ENCODE data around the gene IFT20. TPM values are rescaled to one million over a fixed set of nuclear protein-coding genes. Genes with fewer than 3 reads are reported as not detected.

Gene IFT20
- total and polyA plus RNA-seq, 9 of the 15 experiments (the other 6 are each of a cell fraction or from before 2014, with no cell fraction given) = 11.2 to 38.6 (median 20.1) TPM

DNA sequence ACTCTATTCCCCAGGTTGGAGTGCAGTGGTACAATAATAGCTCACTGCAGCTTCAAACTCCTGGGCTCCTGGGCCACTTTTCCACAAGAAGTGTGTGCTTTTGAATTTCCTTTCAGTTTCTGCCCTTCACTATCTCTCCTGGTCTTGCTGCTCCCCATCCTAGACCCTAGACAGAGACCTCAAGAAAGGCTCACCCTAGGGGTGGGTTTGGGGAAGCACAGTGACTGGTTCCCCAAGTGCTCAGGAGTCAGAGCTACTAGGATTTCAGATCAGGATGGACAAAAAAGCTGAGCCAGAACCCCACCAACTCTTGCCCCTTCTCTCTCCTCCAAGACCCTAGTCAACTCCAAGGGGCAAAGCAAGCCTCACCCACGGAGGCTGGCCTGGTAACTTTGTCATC is 31.3 kb upstream of the IFT20 start:
- CTCF ChIA-PET (ENCODE audit: low intra/inter-chr PET ratio) = no interaction called here
- Histone ChIP-seq H3K4me2 (ENCODE audit: insufficient read depth, low read length) (no peak overlapping the region), H3K27ac (ENCODE audit: extremely low read depth, low read depth, low read length) (no peak overlapping the region), H4K20me1 (replicated peaks; ENCODE audit: control insufficient read depth, insufficient read depth, low read length) (0 out of 2 replicates have a peak, but pooled peaks cover 6% of the 10 kb centered on the region), H3K27me3 (ENCODE audit: control insufficient read depth in 2 of 2, insufficient read depth in 2 of 2, low read length in 2 of 2) (no peaks in the 10 kb centered on the region), H3K36me3 (ENCODE audit: control insufficient read depth, insufficient read depth, low read length) (peaks cover 25% of the 10 kb centered on the region), H3K9me3 (replicated peaks; ENCODE audit: control insufficient read depth, insufficient read depth, low read depth, low read length) (no peaks in the 10 kb centered on the region), H3K79me2 (ENCODE audit: control insufficient read depth, insufficient read depth, low read length) (no peaks in the 10 kb centered on the region), H3K4me1 (replicated peaks in 1 of 2; ENCODE audit: control insufficient read depth in 2 of 2, insufficient read depth in 2 of 2, low read length in 2 of 2) (peaks cover 16 to 36% of the 10 kb centered on the region in 2 experiments), H3K9me1 (ENCODE audit: control insufficient read depth, insufficient read depth, low read length) (peaks cover 5% of the 10 kb centered on the region), H3K4me3 (no peak overlapping the region), H3K9ac (ENCODE audit: insufficient read depth in 1 of 2, low read depth in 2 of 2, low read length in 2 of 2) (no peak overlapping the region), H2AFZ (ENCODE audit: low read depth, low read length) (no peak overlapping the region)
- DNase-seq (ENCODE audit: extremely low read depth in 1 of 4, low spot score in 3 of 4) = peak; percentile 35 to 38 (median 36)
- TF ChIP-seq, protein P1, sequence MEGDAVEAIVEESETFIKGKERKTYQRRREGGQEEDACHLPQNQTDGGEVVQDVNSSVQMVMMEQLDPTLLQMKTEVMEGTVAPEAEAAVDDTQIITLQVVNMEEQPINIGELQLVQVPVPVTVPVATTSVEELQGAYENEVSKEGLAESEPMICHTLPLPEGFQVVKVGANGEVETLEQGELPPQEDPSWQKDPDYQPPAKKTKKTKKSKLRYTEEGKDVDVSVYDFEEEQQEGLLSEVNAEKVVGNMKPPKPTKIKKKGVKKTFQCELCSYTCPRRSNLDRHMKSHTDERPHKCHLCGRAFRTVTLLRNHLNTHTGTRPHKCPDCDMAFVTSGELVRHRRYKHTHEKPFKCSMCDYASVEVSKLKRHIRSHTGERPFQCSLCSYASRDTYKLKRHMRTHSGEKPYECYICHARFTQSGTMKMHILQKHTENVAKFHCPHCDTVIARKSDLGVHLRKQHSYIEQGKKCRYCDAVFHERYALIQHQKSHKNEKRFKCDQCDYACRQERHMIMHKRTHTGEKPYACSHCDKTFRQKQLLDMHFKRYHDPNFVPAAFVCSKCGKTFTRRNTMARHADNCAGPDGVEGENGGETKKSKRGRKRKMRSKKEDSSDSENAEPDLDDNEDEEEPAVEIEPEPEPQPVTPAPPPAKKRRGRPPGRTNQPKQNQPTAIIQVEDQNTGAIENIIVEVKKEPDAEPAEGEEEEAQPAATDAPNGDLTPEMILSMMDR (IDR thresholded peaks at IDR 0.05 in 2 of 3, conservative IDR thresholded peaks at IDR 0.05 in 1 of 3; ENCODE audit: insufficient read depth in 2 of 3, low read depth in 1 of 3, low read length in 3 of 3) = peak in 2 of 3 experiments; percentile 23 to 47; a peak in 3 of 6 replicates
- no peak for TF ChIP-seq ZNF561 (CRISPR knock-in tag; conservative IDR thresholded peaks at IDR 0.05)
- ATAC-seq = peak; percentile 31; the same call in 2 of the 3 replicates
- intact Hi-C loops (cut with micrococcal nuclease) (no loop called here), in situ Hi-C loops (cut with MboI) (no loop called here)
- POLR2A ChIA-PET = interaction anchor here (1.0 to 2.8 kb wide), 5 partner anchors 9 to 23 kb away, joined by 3 to 9 read pairs (median 8); partner anchors contain the start of gene POLDIP2
- no TSS peak for BruUV-seq (replicated peaks)
- WGBS (ENCODE audit: insufficient coverage, low coverage, missing lambda C conversion rate) = 20% methylated on average over 1 of the region's 1 CpG
- FAIRE-seq = no peak

DNA sequence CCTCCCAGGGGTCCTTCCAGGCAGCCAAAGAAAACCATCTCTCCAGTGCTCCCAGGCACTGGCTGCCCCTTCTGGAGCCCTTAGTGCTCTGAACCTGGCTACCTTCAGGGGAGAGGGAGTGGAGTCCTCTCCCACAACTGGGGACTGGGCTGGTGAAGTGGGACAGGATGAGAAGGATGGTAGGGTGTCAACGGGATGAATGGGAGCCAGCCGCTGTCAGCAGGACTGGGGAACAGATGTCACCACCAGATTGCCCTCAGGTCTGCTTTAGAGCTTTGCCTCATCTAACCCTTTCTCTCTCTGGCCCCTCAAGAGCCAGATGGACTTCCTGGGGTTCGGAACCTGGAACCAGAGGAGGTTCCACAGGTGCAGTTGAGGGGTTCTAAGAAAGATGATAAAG is 30.2 kb upstream of the IFT20 start:
- peaks cover under 1% of the 10 kb centered on the region for H3K9me1 ChIP-seq (ENCODE audit: control insufficient read depth, insufficient read depth, low read length)
- intact Hi-C loops (cut with micrococcal nuclease) (no loop called here), in situ Hi-C loops (cut with MboI) (no loop called here)
- peaks cover 36% of the 10 kb centered on the region for H3K36me3 ChIP-seq (ENCODE audit: control insufficient read depth, insufficient read depth, low read length)
- no peaks in the 10 kb centered on the region for H3K9me3 ChIP-seq (replicated peaks; ENCODE audit: control insufficient read depth, insufficient read depth, low read depth, low read length)
- BruUV-seq (replicated peaks) = no TSS peak
- no peak overlapping the region for H2AFZ ChIP-seq (ENCODE audit: low read depth, low read length)
- no peak for FAIRE-seq
- no peaks in the 10 kb centered on the region for H3K27me3 ChIP-seq (ENCODE audit: control insufficient read depth in 2 of 2, insufficient read depth in 2 of 2, low read length in 2 of 2)
- CTCF ChIA-PET (ENCODE audit: low intra/inter-chr PET ratio) = no interaction called here
- H3K79me2 ChIP-seq (ENCODE audit: control insufficient read depth, insufficient read depth, low read length) = no peaks in the 10 kb centered on the region
- H3K4me3 ChIP-seq = no peak overlapping the region
- H3K4me2 ChIP-seq (ENCODE audit: insufficient read depth, low read length) = no peak overlapping the region
- no peak for DNase-seq (ENCODE audit: extremely low read depth in 1 of 4, low spot score in 3 of 4)
- POLR2A ChIA-PET = interaction anchor here (1.6 to 2.8 kb wide), 3 partner anchors 8 to 24 kb away, joined by 8 to 9 read pairs (median 8); partner anchors contain the start of gene POLDIP2
- peaks cover 10 to 27% of the 10 kb centered on the region in 2 experiments for H3K4me1 ChIP-seq (replicated peaks in 1 of 2; ENCODE audit: control insufficient read depth in 2 of 2, insufficient read depth in 2 of 2, low read length in 2 of 2)
- no peak for ATAC-seq
- no peak overlapping the region for H3K27ac ChIP-seq (ENCODE audit: extremely low read depth, low read depth, low read length)
- H4K20me1 ChIP-seq (replicated peaks; ENCODE audit: control insufficient read depth, insufficient read depth, low read length) = 0 out of 2 replicates have a peak, but pooled peaks cover 6% of the 10 kb centered on the region
- WGBS (ENCODE audit: insufficient coverage, low coverage, missing lambda C conversion rate) = 46% methylated on average over 3 of the region's 3 CpGs
- H3K9ac ChIP-seq (ENCODE audit: insufficient read depth in 1 of 2, low read depth in 2 of 2, low read length in 2 of 2) = peak overlapping the region in 1 of 2 experiments; percentile 13; a peak in 1 of 4 replicates
- TF ChIP-seq PTBP1 (IDR thresholded peaks at IDR 0.05; ENCODE audit: low read depth, low read length) (no peak), IRF2 (CRISPR knock-in tag; IDR thresholded peaks at IDR 0.05) (no peak), HDAC2 (IDR thresholded peaks at IDR 0.05) (no peak), FIP1L1 (IDR thresholded peaks at IDR 0.05; ENCODE audit: low read depth, low read length, poor library complexity, severe bottlenecking) (no peak), ZNF263 (CRISPR knock-in tag; IDR thresholded peaks at IDR 0.05; ENCODE audit: borderline replicate concordance) (no peak), ZNF217 (CRISPR knock-in tag; IDR thresholded peaks at IDR 0.05) (no peak), FOXM1 (IDR thresholded peaks at IDR 0.05; ENCODE audit: low read depth) (no peak), FOXM1 (CRISPR knock-in tag; IDR thresholded peaks at IDR 0.05; ENCODE audit: low read depth) (no peak), ESRRB (CRISPR knock-in tag; IDR thresholded peaks at IDR 0.05; ENCODE audit: borderline replicate concordance) (no peak), DNMT1 (IDR thresholded peaks at IDR 0.05) (no peak), CBFB (CRISPR knock-in tag; IDR thresholded peaks at IDR 0.05) (no peak)
- TF ChIP-seq, protein P2, sequence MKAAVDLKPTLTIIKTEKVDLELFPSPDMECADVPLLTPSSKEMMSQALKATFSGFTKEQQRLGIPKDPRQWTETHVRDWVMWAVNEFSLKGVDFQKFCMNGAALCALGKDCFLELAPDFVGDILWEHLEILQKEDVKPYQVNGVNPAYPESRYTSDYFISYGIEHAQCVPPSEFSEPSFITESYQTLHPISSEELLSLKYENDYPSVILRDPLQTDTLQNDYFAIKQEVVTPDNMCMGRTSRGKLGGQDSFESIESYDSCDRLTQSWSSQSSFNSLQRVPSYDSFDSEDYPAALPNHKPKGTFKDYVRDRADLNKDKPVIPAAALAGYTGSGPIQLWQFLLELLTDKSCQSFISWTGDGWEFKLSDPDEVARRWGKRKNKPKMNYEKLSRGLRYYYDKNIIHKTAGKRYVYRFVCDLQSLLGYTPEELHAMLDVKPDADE (conservative IDR thresholded peaks at IDR 0.05; ENCODE audit: control insufficient read depth, low read depth, low read length) = no peak

Measured in K562 (cell line).